Measurements from ENCODE around the gene TRMT6.

Gene TRMT6

GRCh38 chr20:5900908-5901307 lies 49.4 kb downstream of the TRMT6 start:
- Histone ChIP-seq H3K9ac (ENCODE audit: low read depth, low read length) (no peak overlapping the region), H3K9me3 (ENCODE audit: control insufficient read depth, insufficient read depth, low read length) (no peaks in the 10 kb centered on the region), H3K36me3 (ENCODE audit: insufficient read depth, low read length) (no peaks in the 10 kb centered on the region), H3K4me1 (ENCODE audit: insufficient read depth, low read length) (no peaks in the 10 kb centered on the region)

GRCh38 chr20:5899444-5899843 lies 50.9 kb downstream of the TRMT6 start:
- Histone ChIP-seq H3K9me3 (ENCODE audit: control insufficient read depth, insufficient read depth, low read length) (no peaks in the 10 kb centered on the region), H3K36me3 (ENCODE audit: insufficient read depth, low read length) (no peaks in the 10 kb centered on the region), H3K4me1 (ENCODE audit: insufficient read depth, low read length) (no peaks in the 10 kb centered on the region), H3K9ac (ENCODE audit: low read depth, low read length) (no peak overlapping the region)

GRCh38 chr20:5895626-5896025 lies 54.7 kb downstream of the TRMT6 start:
- Histone ChIP-seq H3K4me1 (ENCODE audit: insufficient read depth, low read length) (no peaks in the 10 kb centered on the region), H3K9me3 (ENCODE audit: control insufficient read depth, insufficient read depth, low read length) (no peaks in the 10 kb centered on the region), H3K9ac (ENCODE audit: low read depth, low read length) (no peak overlapping the region), H3K36me3 (ENCODE audit: insufficient read depth, low read length) (no peaks in the 10 kb centered on the region)

GRCh38 chr20:5893621-5894020 lies 56.7 kb downstream of the TRMT6 start:
- Histone ChIP-seq H3K4me1 (ENCODE audit: insufficient read depth, low read length) (no peaks in the 10 kb centered on the region), H3K9ac (ENCODE audit: low read depth, low read length) (no peak overlapping the region), H3K36me3 (ENCODE audit: insufficient read depth, low read length) (no peaks in the 10 kb centered on the region), H3K9me3 (ENCODE audit: control insufficient read depth, insufficient read depth, low read length) (no peaks in the 10 kb centered on the region)

GRCh38 chr20:5893052-5893451 lies 57.3 kb downstream of the TRMT6 start:
- Histone ChIP-seq H3K4me1 (ENCODE audit: insufficient read depth, low read length) (no peaks in the 10 kb centered on the region), H3K9ac (ENCODE audit: low read depth, low read length) (no peak overlapping the region), H3K36me3 (ENCODE audit: insufficient read depth, low read length) (no peaks in the 10 kb centered on the region)

GRCh38 chr20:5890773-5891441 lies 59.4 kb downstream of the TRMT6 start:
- H3K9ac ChIP-seq (ENCODE audit: low read depth, low read length), result no peak overlapping the region

More at GRCh38 chr20:5893052-5893451, 57.3 kb downstream of the TRMT6 start:
- no peaks in the 10 kb centered on the region for H3K9me3 ChIP-seq (ENCODE audit: control insufficient read depth, insufficient read depth, low read length)

GRCh38 chr20:5888041-5888440 lies 62.3 kb downstream of the TRMT6 start:
- Histone ChIP-seq H3K9ac (ENCODE audit: low read depth, low read length) (no peak overlapping the region), H3K36me3 (ENCODE audit: insufficient read depth, low read length) (no peaks in the 10 kb centered on the region), H3K4me1 (ENCODE audit: insufficient read depth, low read length) (no peaks in the 10 kb centered on the region), H3K9me3 (ENCODE audit: control insufficient read depth, insufficient read depth, low read length) (no peaks in the 10 kb centered on the region; the same call in 1 of the 2 replicates)

More at GRCh38 chr20:5890773-5891441, 59.4 kb downstream of the TRMT6 start:
- no peaks in the 10 kb centered on the region for H3K4me1 ChIP-seq (ENCODE audit: insufficient read depth, low read length)
- no peaks in the 10 kb centered on the region for H3K9me3 ChIP-seq (ENCODE audit: control insufficient read depth, insufficient read depth, low read length)
- no peaks in the 10 kb centered on the region for H3K36me3 ChIP-seq (ENCODE audit: insufficient read depth, low read length)

GRCh38 chr20:5887386-5887785 lies 62.9 kb downstream of the TRMT6 start:
- H3K36me3 ChIP-seq (ENCODE audit: insufficient read depth, low read length), result no peaks in the 10 kb centered on the region
- no peaks in the 10 kb centered on the region; the same call in 1 of the 2 replicates for H3K9me3 ChIP-seq (ENCODE audit: control insufficient read depth, insufficient read depth, low read length)
- no peaks in the 10 kb centered on the region for H3K4me1 ChIP-seq (ENCODE audit: insufficient read depth, low read length)
- H3K9ac ChIP-seq (ENCODE audit: low read depth, low read length), result no peak overlapping the region

Data from ES-I3 (cell line).